Esophagus muscularis mucosa (tissue), 4 donors: ENCODE data around the gene ACOT8. TPM values are rescaled to one million over a fixed set of nuclear protein-coding genes. Genes with fewer than 3 reads are reported as not detected.

Source experiments
- DNase-seq: peaks from one replicate; pipeline ENCODE4 v3.0.0-alpha.2; 2017; ENCODE audit errors: extremely low spot score
- H3K27ac ChIP-seq, 4 donors: fragments of 200-600 bp; sonication (generic); replicated peaks in 1 of 4; 1 replicate in 3 of 4; 2 replicates in 1 of 4; pipeline ENCODE4 v1.5.1; 2016 to 2019; ENCODE audit warnings: mild to moderate bottlenecking in 1 of 4
- H3K27me3 ChIP-seq, 4 donors: fragments of 200-600 bp; sonication (generic); one replicate each; pipeline versions ENCODE4 v1.5.1 to v1.6.0; 2016 to 2019
- H3K36me3 ChIP-seq, 4 donors: fragments of 200-600 bp; sonication (generic); one replicate each; pipeline ENCODE4 v1.5.1; 2016 to 2019
- H3K4me1 ChIP-seq, 4 donors: fragments of 200-600 bp; sonication (generic); one replicate each; pipeline ENCODE4 v1.5.1; 2016 to 2019
- H3K4me3 ChIP-seq, 4 donors: fragments of 200-600 bp; sonication (generic); 1 replicate in 2 of 4; 2 replicates in 2 of 4; pipeline ENCODE4 v1.5.1; 2016 to 2019; ENCODE audit warnings: mild to moderate bottlenecking in 4 of 4, moderate library complexity in 1 of 4
- H3K9me3 ChIP-seq, 4 donors: fragments of 200-600 bp; sonication (generic); 1 replicate in 3 of 4; 2 replicates in 1 of 4; pipeline ENCODE4 v1.5.1; 2016 to 2019
- EP300 ChIP-seq: sonication (generic); formaldehyde crosslinking; IDR thresholded peaks from one replicate; pipeline ENCODE4 v1.6.1; 2017; ENCODE audit warnings: antibody characterized with exemption
- POLR2A ChIP-seq: fragments of 450-650 bp; IDR thresholded peaks from one replicate; pipeline ENCODE4 v1.6.1; 2017; ENCODE audit warnings: antibody characterized with exemption, moderate library complexity, mild to moderate bottlenecking, low read depth
- POLR2AphosphoS5 ChIP-seq, 2 donors: sonication (generic); formaldehyde crosslinking; IDR thresholded peaks; one replicate each; pipeline ENCODE4 v1.6.1; 2017; ENCODE audit warnings: antibody characterized with exemption in 2 of 2
- WGBS: methylation state at CpG from one replicate; pipeline ENCODE4 v1.1.5; 2018; 5-methylcytosine and 5-hydroxymethylcytosine counted together
- intact Hi-C: fragments of 100-400 bp; cut with DNase I; formaldehyde crosslinking; loops from one replicate; pipeline ENCODE4 v1.15.1; 2023
- total RNA-seq, 4 donors: library from RNA; depleted of rRNA; stranded (reverse); fragments of >200 nt; gene quantifications; one replicate each; pipeline versions ENCODE4 v1.1.0 to v1.2.1, GENCODE V29; 2016
- TF ChIP-seq, protein P1 (sequence below), 3 experiments: fragments of 200-600 bp in 2 of 3; fragments of 450-650 bp in 1 of 3; sonication (generic) in 2 of 3; IDR thresholded peaks; one replicate each; pipeline ENCODE4 v1.5.1; 2017 to 2019; ENCODE audit warnings: antibody characterized with exemption in 3 of 3, mild to moderate bottlenecking in 2 of 3, moderate library complexity in 1 of 3

The ACOT8 gene
- total RNA-seq, 4 donors from 2014 or later = 30.0 to 41.9 (median 33.7) TPM

- Histone ChIP-seq H3K36me3 (peaks cover 14 to 69% (median 42%) of the 10 kb centered on the region in 4 donors), H3K27ac (no peak overlapping the region), H3K27me3 (no peaks in the 10 kb centered on the region), H3K4me1 (peaks cover 21 to 38% (median 26%) of the 10 kb centered on the region in 4 donors), H3K4me3 (no peak overlapping the region), H3K9me3 (no peaks in the 10 kb centered on the region)
- intact Hi-C loops = no loop called here
- TF ChIP-seq EP300 = no peak
- no peak for TF ChIP-seq POLR2A
- TF ChIP-seq POLR2AphosphoS5 (IDR thresholded peaks at IDR 0.05) = no peak
- TF ChIP-seq, protein P1, sequence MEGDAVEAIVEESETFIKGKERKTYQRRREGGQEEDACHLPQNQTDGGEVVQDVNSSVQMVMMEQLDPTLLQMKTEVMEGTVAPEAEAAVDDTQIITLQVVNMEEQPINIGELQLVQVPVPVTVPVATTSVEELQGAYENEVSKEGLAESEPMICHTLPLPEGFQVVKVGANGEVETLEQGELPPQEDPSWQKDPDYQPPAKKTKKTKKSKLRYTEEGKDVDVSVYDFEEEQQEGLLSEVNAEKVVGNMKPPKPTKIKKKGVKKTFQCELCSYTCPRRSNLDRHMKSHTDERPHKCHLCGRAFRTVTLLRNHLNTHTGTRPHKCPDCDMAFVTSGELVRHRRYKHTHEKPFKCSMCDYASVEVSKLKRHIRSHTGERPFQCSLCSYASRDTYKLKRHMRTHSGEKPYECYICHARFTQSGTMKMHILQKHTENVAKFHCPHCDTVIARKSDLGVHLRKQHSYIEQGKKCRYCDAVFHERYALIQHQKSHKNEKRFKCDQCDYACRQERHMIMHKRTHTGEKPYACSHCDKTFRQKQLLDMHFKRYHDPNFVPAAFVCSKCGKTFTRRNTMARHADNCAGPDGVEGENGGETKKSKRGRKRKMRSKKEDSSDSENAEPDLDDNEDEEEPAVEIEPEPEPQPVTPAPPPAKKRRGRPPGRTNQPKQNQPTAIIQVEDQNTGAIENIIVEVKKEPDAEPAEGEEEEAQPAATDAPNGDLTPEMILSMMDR (IDR thresholded peaks at IDR 0.05) = no peak
- DNase-seq = no peak
These were observed 5.7 kb downstream of the ACOT8 start for GRCh38 chr20:45851501-45851900.

DNA sequence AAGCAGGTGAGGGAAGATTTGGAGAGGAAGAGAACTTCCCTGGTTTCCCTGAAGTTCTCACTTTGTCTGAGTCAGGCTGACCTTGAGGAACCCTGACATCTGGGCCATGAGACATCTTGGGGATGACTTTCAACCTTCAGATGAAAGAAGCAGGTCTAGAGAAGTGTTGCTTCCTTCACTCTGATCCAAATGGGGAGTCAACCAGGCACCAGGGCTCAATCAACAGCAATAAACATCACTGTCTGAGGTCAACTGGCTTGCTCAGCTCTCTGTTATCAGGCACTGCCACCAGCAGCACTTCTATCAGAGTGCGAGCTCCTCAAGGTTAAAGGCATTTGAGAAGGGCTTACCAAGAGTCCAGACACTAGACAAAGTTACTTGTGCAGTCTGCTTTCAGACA lies 6.3 kb downstream of the ACOT8 start:
- intact Hi-C loops = no loop called here
- H3K36me3 ChIP-seq = peaks cover 19 to 75% (median 47%) of the 10 kb centered on the region in 4 donors
- WGBS = 92% methylated on average over 1 of the region's 1 CpG
- no peaks in the 10 kb centered on the region for H3K27me3 ChIP-seq
- DNase-seq = no peak
- TF ChIP-seq EP300 = no peak
- TF ChIP-seq, protein P1 (IDR thresholded peaks at IDR 0.05) = no peak
- TF ChIP-seq POLR2A = no peak
- no peak for TF ChIP-seq POLR2AphosphoS5 (IDR thresholded peaks at IDR 0.05)
- H3K4me3 ChIP-seq = no peak overlapping the region
- H3K4me1 ChIP-seq = peaks cover 15 to 33% (median 20%) of the 10 kb centered on the region in 4 donors
- no peak overlapping the region for H3K27ac ChIP-seq
- no peaks in the 10 kb centered on the region for H3K9me3 ChIP-seq

DNA sequence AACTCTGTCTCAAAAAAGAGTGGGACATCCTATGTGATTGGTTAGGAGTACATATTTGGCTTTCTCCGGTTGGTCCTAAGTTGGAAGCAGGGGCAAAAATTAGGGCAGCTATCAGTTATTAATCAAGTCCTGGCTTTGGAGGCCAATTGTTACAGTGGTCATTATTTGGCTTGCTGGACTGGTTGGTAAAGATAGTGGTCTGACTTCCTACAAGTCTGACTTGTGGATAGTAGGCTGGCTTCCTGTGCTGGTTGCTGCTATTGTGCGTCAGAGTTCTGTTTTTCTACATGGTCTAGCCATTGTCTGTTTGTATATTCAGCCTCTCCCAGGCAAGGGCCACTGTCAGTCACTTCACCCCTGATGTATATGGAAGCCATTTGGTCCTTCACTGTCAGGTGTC lies 7.0 kb downstream of the ACOT8 start:
- H3K4me1 ChIP-seq = peaks cover 8 to 33% (median 13%) of the 10 kb centered on the region in 4 donors
- H3K9me3 ChIP-seq = no peaks in the 10 kb centered on the region
- DNase-seq = no peak
- no peak for TF ChIP-seq POLR2AphosphoS5 (IDR thresholded peaks at IDR 0.05)
- TF ChIP-seq EP300 = no peak
- no peak for TF ChIP-seq POLR2A
- TF ChIP-seq, protein P1 (IDR thresholded peaks at IDR 0.05) = no peak
- no peaks in the 10 kb centered on the region for H3K27me3 ChIP-seq
- no peak overlapping the region for H3K4me3 ChIP-seq
- H3K27ac ChIP-seq = no peak overlapping the region
- H3K36me3 ChIP-seq = peaks cover 21 to 82% (median 54%) of the 10 kb centered on the region in 4 donors
- intact Hi-C loops = no loop called here
- 77% methylated on average over 2 of the region's 2 CpGs for WGBS

DNA sequence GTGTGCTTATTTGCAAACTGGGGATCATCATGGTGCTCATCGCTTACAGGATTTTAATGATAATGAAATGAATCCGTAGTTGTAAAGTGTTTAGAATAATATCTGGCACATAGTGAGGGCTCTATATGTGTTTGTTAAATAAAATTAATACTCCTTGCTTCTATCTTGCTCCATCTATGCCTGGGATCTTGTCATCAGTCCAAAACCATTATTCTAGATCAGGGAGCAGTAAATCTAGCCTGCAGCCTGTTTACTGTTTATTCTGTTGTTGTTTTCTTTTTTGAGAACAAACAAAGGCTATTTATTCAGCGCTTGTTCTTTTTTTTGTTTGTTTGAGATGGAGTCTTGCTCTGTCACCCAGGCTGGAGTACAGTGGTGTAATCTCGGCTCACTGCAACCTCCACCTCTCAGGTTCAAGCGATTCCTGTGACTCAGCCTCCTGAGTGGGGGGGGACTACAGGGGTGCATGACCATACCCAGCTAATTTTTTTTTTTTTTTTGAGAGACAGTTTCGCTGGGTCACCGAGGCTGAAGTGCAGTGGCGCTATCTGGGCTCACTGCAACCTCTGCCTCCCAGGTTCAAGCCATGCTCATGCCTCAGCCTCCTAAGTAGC lies 8.1 kb downstream of the ACOT8 start:
- 75% methylated on average over 8 of the region's 8 CpGs for WGBS
- intact Hi-C loops = no loop called here

More for the DNA sequence above, 8.1 kb downstream of the ACOT8 start:
- no peaks in the 10 kb centered on the region for H3K27me3 ChIP-seq
- no peak overlapping the region for H3K4me3 ChIP-seq
- no peak for TF ChIP-seq POLR2A
- no peak for TF ChIP-seq EP300
- TF ChIP-seq, protein P1 (IDR thresholded peaks at IDR 0.05) = no peak
- H3K27ac ChIP-seq = peak overlapping the region in 1 of 4 donors; percentile 10
- H3K4me1 ChIP-seq = peaks cover 0 to 26% (median 2%) of the 10 kb centered on the region in 4 donors
- no peak for DNase-seq
- no peaks in the 10 kb centered on the region for H3K9me3 ChIP-seq
- H3K36me3 ChIP-seq = peaks cover 24 to 83% (median 63%) of the 10 kb centered on the region in 4 donors
